GM15510 (cell line): ENCODE results near the gene FAR1.

Source experiments
- POLR2A ChIP-seq: IDR thresholded peaks from 3 replicates; pipeline ENCODE4 v1.6.1; 2011; ENCODE audit warnings: borderline replicate concordance; ENCODE audit not compliant: insufficient read length; ENCODE audit errors: extremely low read depth

The FAR1 gene

DNA sequence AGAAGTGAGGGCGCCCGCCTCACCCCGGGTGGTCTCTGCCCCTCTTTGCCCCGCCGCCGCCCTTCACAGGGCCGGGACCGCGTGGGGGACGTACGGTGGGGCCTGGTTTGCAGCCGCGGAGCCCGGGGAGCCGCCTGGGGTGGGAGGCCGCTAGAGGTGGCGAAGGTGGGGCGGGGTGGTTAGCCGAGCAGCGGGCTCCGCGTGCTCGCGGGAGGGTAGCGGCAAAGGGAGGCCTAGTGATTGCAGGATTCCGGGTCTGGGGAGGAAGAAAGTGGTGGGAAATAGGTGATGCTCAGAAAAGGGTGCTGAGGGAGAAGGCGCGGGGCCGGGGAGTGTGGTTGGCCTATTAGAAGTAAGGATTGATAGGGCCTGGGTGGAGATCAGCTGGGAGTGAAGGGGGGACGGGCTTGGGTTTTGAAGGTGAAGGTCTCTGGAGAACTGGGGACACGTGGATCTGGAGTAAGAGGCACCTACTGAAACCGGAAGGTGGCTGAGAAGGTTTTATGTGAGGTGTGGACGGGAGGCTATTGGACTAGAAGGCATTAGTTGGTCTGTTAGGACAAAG, 571 bp downstream of the FAR1 start:
- TF ChIP-seq POLR2A: no peak

DNA sequence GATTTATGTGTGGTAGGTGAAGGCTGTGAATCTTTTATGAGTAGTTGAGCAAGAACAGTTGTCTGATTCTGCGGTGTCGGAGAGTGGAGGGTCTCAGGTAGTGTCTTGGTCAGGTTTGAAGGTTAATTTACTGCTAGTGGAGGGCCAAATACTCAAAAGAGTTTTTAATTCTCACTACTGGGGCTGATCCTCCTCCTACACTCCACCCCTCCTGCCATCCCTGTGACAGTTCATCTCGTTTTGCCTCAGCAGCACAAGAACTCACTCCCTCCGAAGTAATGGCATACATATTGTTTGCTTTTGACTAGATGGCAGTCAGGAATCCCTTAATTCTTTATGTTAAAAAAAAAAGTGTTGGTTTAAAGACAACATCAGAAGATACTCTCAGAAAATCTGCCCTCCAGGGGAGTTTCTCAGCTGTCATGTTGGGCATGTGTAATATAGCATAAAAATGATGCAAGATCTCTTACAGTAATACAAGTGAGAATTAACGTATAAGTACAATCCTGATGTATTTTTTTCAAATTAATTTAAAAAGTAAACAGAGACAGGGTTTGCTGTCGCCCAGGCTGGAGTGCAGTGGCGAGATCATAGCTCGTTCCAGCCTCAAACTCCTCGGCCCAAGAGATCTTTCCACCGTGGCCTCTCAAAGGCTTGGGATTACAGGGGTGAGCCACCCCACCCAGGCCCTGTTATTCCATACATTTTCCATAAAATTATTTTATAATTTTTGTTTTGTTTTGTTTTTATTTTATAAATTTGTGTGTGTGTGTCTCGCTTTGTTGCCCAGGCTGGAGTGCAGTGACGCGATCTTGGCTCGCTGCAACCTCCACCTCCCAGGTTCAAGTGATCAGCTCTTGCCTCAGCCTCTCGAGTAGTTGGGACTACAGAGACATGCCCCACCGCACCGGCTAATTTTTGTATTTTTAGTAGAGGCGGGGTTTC, 1.3 kb downstream of the FAR1 start:
- no peak for TF ChIP-seq POLR2A

DNA sequence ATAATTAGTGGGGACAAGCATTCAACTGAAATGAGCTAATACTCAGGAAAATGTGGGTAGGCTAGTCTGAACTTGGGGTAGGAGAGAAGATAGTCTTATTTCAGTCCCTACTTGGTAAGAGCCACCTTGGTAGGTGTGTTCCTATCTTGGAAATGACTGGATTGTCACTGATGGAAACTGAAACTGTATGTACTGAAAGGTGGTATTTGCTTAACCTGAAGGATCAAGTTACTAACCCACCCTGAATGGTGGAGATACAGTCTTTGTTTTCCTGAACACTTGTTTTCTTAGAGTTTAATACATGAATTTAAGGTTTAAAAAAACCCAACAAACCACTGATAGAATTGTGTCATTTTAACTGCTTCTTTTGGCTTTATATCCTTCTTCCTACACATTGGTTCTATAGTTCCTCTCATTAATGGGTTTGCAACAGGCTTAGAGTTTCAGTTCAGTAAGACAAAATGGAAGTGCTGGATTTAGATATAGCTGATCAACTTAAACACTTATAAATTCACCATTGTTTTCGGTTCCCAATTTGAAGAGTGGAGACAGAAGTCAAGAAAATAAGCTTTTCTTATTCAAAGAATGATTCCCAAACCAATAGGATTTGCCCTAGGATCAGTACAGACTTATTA, 4.2 kb downstream of the FAR1 start:
- no peak for TF ChIP-seq POLR2A

DNA sequence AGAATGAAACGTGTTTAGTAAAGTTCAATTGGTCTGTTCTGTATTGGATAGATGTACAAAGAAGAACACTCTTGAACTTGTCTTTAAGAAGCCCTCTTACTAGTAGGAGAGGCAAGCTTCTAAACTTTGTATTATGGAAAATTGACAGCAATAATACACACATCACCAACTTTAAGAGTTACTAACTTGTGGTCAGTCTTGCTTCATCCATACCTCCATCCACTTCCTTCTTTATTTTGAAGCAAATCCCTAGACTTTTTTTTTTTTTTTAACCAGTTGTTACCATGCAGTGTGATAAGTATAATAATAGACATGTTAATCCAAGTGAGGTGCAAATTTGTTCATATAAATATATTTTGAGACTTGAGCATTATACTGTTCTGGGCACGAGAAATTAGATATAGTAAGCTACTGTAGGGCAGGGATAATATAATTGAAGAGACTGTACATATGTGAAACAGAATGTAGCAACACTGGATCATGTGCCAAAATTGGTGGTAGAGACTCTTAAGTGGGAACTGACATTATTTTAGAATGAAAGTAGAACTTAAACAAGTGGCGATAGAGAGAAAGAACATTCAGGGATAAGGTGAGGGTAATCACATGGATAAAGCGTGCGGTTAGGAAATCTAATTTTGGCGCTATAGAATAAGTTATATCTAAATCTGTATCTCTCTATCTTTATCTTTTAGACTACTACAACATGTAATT, 6.5 kb downstream of the FAR1 start:
- TF ChIP-seq POLR2A: no peak

DNA sequence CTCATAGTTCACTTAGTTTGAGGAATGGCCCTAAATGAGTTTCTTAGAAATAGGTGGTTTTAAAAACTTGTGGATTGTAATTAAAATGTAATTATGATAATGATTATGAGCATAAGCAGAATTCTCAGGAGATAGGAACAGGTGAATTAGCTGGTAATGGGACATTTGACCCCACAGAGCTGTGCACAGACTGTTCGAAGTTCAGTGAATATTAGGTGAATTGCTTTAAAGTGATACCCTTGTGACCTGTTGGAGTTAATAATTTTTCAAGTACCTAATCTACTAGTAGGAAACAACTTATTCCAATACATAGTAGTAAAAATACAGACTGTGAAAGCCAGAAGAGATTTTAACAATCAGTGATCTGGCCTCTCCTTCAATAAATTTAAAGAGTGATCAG, 8.1 kb downstream of the FAR1 start:
- no peak for TF ChIP-seq POLR2A

DNA sequence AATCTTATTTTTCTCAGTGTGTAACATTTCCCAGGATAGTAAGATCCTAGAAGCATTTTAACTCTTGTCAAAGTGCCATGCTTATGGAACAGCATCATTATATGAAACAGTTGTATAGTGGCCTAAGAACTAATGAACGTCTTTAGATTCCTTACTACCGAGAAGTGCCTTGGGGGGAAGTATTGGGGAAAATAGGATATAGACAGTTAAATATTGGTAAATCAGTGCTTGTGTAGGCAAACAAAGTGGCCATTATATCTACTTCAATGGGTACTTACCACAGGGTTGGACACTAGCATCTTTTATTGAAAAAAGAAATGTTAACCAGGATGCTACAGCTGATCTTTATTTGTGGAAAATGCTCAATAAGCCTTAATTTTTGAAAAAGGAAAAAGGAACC, 11.3 kb downstream of the FAR1 start:
- TF ChIP-seq POLR2A: no peak

DNA sequence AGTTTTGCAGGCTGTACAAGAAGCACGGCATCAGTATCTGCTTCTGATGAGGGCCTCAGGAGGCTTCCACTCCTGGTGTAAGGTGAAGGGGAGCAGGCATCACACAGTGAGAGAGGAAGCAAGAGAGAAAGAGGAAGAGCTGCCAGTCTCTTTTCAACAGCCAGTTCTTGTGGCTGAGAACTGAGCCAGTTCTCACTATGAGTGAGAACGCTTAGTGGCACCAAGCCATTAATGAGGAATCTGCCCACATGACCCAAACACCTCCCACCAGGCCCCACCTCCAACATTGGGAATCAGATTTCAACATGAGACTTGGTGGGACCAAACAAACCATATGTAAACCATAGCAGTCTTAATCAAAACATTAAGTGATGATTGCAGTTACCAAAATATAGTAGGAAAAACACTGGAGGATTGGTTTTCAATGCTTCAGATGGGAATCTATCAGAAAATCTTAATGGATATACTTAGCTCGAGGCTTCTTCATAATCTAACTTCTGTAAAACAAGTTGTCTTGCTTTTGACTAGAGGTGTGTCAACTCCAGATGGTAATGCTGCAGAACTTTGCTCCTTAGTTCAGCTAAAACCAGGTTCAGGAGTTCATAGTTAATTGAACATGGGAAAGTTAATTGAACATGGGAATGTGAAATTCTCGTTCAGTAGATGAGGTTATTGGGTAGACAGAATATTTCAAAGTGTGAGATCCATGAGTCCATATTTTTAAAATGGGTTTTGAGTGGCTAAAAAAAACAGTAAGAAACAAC, 12.2 kb downstream of the FAR1 start:
- no peak for TF ChIP-seq POLR2A

DNA sequence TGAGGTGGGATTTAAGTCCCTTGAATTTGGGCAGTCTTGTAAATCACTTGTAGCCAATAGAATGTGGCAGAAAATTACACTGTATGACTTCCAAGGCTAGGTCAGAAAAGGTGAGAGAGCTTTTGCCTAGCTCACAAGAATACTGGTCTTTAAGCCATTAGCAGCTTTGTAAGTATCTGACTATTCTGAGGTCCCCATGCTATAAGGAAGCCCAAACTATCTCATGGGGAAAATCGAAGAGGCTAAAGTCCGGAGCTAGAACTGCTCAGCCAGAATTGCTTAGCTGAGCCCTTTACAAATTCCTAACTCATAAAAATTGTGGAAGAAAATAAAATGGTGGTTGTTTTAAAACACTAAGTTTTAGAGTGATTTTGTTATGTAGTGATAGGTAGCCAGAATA, 13.0 kb downstream of the FAR1 start:
- no peak for TF ChIP-seq POLR2A

DNA sequence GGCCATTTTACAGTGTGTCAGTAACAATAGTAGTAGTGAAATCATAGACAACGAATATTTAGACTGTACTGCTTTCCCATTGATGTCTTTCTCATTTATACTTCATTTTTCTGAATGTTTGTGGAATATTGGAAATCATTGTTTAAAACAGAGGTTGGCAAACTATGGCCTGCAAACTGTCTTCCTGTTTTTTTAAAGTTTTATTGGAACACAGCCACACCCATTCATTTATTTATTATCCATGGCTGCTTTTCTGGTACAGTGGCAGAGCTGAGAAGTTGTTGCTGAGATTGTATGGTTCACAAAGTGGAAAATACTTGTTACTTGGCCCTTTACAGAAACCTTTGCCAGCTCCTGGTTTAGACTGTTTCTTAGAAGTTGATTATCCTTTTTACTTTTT, 13.7 kb downstream of the FAR1 start:
- no peak for TF ChIP-seq POLR2A

DNA sequence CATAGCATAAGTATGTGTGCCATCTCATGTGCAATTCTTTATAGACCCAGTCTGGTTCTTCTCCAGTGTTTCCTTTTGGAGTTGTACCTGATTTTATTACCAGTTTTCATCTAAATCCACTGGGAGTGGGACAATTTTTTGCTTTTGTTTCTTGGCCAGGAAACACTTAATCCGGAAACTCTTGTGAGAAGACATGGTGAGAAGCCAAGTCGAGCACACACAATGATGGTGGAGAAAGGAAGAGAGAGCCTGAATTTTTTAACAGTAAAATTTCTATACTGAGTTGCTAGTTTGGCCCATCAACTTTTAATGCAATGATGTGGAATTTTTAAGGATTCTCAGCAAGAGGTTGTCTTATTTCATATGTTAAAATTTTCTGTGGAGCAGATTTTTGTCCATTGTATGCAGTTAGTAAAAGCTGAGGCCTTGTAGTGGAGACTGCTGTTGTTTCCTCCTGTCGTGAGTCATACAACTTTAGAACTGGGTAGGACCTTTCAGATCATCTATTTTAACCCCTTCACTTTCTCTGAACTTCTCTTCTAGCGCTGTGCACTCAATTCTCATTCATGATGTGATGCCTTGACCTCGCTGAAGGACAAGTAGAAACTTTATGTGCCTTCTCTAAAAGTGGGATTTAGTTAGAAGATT, 17.1 kb downstream of the FAR1 start:
- no peak for TF ChIP-seq POLR2A

DNA sequence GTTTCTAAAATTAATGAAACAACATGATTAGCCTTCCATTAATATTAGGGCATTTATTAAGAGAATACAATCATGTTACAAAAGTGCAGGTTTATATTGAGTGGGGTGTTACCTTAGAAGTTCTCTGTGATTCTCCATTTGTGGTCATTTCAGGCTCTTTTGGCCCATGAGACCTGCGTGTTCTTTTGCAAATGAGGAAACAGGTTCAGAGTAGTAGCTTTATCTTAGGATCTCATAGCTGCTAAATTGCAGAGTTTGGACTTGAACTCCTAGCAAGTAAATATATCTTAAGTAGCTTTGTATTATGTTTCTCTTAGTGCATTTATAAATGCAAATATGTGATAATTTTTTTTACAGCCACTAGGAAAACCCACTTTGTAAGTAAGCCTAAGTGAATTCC, 18.3 kb downstream of the FAR1 start:
- TF ChIP-seq POLR2A: no peak

DNA sequence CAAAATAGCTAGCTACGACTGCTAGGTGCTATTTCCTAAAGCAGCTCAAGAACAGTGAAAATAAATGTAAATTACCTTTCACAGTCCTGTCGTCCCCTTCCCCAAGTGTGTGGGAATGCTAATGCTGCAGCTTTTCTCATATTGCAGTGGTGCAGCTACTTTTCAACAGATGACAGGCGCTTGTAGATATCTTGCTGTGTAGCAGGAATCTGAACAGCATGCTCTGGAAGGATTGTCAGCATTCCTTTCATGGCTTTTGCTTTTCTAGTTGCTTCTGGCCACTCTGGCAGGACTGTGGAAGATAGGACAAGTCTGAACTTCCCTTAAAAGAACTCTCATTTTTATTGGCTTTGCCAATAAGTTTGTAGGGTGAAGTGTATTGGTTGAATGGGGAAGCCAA, 18.8 kb downstream of the FAR1 start:
- no peak for TF ChIP-seq POLR2A

DNA sequence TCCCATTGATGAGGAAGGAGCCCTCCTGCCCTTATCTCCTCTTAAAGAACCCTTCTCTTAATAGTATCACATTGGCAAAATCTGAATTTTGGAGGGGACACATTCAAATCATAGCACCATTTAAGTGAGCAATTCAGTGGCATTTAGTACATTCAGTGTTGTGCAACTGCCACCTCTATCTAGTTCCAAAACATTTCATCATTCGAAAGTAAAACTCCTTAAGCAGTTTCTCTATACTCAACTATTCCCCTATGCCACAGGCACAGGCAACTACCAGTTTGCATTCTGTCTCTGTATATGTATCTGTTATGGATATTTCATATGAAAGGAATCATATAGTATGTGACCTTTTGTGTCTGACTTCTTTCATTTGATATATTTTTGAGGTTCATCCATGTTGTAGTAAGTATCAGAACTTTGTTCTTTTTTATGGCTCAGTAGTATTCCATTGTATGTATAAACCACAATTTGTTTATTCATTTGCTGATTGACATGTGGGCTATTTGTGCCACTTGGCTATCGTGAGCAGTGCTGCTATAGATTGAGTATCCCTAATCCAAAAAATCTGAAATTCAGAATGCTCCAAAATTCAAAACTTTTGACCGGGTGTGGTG, 22.9 kb downstream of the FAR1 start:
- no peak for TF ChIP-seq POLR2A

DNA sequence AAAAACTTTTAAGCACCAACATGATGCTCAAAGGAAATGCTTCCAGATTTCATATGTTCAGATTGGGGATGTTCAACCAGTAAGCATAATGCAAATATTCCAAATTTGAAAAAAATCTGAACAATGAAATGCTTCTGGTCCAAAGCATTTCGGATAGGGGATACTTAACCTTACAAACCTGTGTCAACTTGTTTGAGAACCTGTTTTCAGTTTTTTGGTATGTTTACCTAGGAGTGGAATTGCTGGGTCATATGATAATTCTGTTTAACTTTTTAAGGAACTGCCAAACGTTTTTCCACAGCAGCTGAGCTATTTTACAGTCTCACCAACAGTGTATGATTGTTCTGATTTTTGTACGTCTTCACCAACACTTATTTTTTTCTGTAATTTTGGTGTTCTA, 23.7 kb downstream of the FAR1 start:
- TF ChIP-seq POLR2A: no peak

DNA sequence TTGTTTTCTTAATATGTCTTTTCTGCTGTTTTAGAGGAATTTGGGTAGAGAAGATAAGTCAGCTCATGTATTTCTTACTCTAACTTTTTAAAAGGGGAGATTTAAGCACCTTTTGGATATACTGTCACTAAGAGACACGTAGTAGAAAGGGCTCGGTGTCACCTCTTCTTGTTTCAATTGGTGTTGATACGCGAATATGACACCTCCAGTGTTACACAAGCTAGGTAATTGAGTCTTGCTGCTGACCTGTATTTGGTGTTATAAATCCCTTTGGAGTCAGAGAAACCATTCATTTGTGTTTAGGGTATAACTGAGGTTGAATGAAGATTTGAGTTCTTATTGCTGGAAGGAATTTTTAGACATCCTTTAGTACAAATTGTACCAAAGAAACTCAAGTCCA, 25.6 kb downstream of the FAR1 start:
- no peak for TF ChIP-seq POLR2A

DNA sequence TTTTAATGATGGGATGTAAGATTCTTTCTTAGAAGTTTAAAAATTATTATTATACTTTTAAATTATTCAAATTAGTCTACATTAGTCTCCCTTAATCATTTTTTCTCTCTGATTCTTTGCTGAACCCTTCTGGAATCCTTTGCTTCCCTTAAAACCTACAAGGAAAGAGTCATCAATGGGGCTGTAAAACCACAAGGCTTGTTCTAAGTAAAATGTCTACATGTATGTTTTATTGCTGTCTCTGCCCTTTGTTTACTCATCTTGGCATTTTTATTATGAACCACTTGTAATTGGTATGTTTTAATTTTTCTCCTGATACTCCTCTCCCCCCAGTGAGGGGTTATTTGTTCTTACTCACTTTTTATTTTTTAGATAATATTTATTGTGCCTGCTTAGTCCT, 27.4 kb downstream of the FAR1 start:
- TF ChIP-seq POLR2A: no peak
